ENCODE data around the gene KDM4B. TPM values are rescaled to one million over a fixed set of nuclear protein-coding genes. Genes with fewer than 3 reads are reported as not detected.

Gene KDM4B
- total RNA-seq, 1 experiment from 2014 or later: 43.7 TPM

- no CpG with 5 or more reads among the region's 18 CpGs for WGBS (ENCODE audit: extremely low coverage, insufficient read length, low lambda C conversion rate)
- Histone ChIP-seq H3K27me3 (ENCODE audit: insufficient read depth, low read length) (no peaks in the 10 kb centered on the region), H2BK15ac (ENCODE audit: low read depth, low read length) (no peak overlapping the region), H2AFZ (ENCODE audit: low read length) (no peak overlapping the region), H3K18ac (ENCODE audit: insufficient read length, low read depth, low read length) (no peak overlapping the region), H3T11ph (ENCODE audit: low read length) (no peak overlapping the region), H3K9me3 (ENCODE audit: control insufficient read depth, low read depth, low read length) (peaks cover under 1% of the 10 kb centered on the region), H2BK5ac (ENCODE audit: insufficient read length, low read length) (no peak overlapping the region), H2BK120ac (ENCODE audit: low read depth, low read length, poor library complexity, severe bottlenecking) (no peak overlapping the region), H4K91ac (ENCODE audit: insufficient read length, low read depth, low read length) (no peak overlapping the region), H2BK12ac (ENCODE audit: insufficient read length, low read depth, low read length) (no peak overlapping the region), H3K14ac (ENCODE audit: insufficient read depth, low read length) (no peak overlapping the region), H3K79me2 (ENCODE audit: insufficient read depth, low read length) (no peaks in the 10 kb centered on the region), H3K23me2 (ENCODE audit: insufficient read length, low read depth, low read length, poor library complexity, severe bottlenecking) (no peaks in the 10 kb centered on the region), H2BK20ac (ENCODE audit: low read depth, low read length, poor library complexity, severe bottlenecking) (no peak overlapping the region), H3K27ac (ENCODE audit: insufficient read length, low read depth, low read length) (no peak overlapping the region), H3K4me2 (ENCODE audit: insufficient read depth, insufficient read length, low read length) (no peak overlapping the region), H3K4me1 (ENCODE audit: insufficient read depth, low read length) (no peaks in the 10 kb centered on the region; the same call in 1 of the 2 replicates), H3K4ac (ENCODE audit: low read depth, low read length) (no peak overlapping the region), H4K20me1 (ENCODE audit: control insufficient read depth, insufficient read depth, insufficient read length) (no peaks in the 10 kb centered on the region), H3K23ac (ENCODE audit: insufficient read length, low read depth, low read length) (no peak overlapping the region), H4K5ac (ENCODE audit: insufficient read length, low read depth, low read length) (no peak overlapping the region), H4K8ac (replicated peaks; ENCODE audit: insufficient read length, low read depth, low read length) (no peak overlapping the region), H3K56ac (ENCODE audit: insufficient read length, low read depth, low read length) (no peak overlapping the region), H2AK5ac (ENCODE audit: insufficient read length, low read length) (no peak overlapping the region), H3K79me1 (ENCODE audit: insufficient read depth, low read depth, low read length, poor library complexity, severe bottlenecking) (no peaks in the 10 kb centered on the region), H3K9ac (ENCODE audit: extremely low read depth, insufficient read length, low read length) (no peak overlapping the region)
- Mint-ChIP-seq H3K4me3 (no peak overlapping the region), H3K4me1 (peaks cover 6 to 15% of the 10 kb centered on the region in 2 experiments), H3K36me3 (ENCODE audit: insufficient read depth in 1 of 3, low read depth in 3 of 3) (peaks cover 6 to 17% (median 13%) of the 10 kb centered on the region in 3 experiments), H3K27ac (peak overlapping the region in 2 of 3 experiments; percentile 40 to 57; a peak in 3 of 7 replicates), H3K27me3 (ENCODE audit: low read depth) (no peaks in the 10 kb centered on the region), H3K9me3 (peaks cover 8% of the 10 kb centered on the region in 2 experiments)
- no peak for DNase-seq
- TF ChIP-seq CTCF (conservative IDR thresholded peaks at IDR 0.05): no peak
Observed at GRCh38 chr19:5104871-5105351, 136.0 kb downstream of the KDM4B start.
